Testis (tissue), 3 donors: ENCODE data around the gene DAPP1. TPM values are rescaled to one million over a fixed set of nuclear protein-coding genes. Genes with fewer than 3 reads are reported as not detected.
"Not testable (repeated sequence)": the region's sequence is repeated elsewhere in the genome, so short reads cannot be mapped to it uniquely, and the experiment has no call there.

Experiments used
- DNase-seq: peaks from one replicate; pipeline ENCODE4 v3.0.0-alpha.2; 2019
- H3K27ac ChIP-seq, 2 donors: fragments of 200-600 bp; sonication (generic); one replicate each; pipeline ENCODE4 v1.5.1; 2019
- H3K27me3 ChIP-seq: fragments of 200-600 bp; sonication (generic); one replicate; pipeline ENCODE4 v1.5.1; 2019
- H3K36me3 ChIP-seq: fragments of 200-600 bp; sonication (generic); one replicate; pipeline ENCODE4 v1.5.1; 2017; ENCODE audit warnings: low read depth; ENCODE audit errors: missing control alignments
- H3K4me1 ChIP-seq: fragments of 200-600 bp; sonication (generic); one replicate; pipeline ENCODE4 v1.5.1; 2019
- H3K4me3 ChIP-seq, 2 donors: fragments of 200-600 bp; sonication (generic); one replicate each; pipeline ENCODE4 v1.5.1; 2017 to 2019
- H3K9me3 ChIP-seq: fragments of 200-600 bp; sonication (generic); one replicate; pipeline ENCODE4 v1.5.1; 2017
- POLR2A ChIP-seq: fragments of 450-650 bp; IDR thresholded peaks from one replicate; pipeline ENCODE4 v1.6.1; 2017; ENCODE audit warnings: antibody characterized with exemption, mild to moderate bottlenecking, moderate library complexity
- WGBS, 2 donors: methylation state at CpG; one replicate each; pipeline ENCODE4 v1.1.5; 2018; 5-methylcytosine and 5-hydroxymethylcytosine counted together
- intact Hi-C: fragments of 100-400 bp; cut with DNase I; formaldehyde crosslinking; loops from one replicate; pipeline ENCODE4 v1.15.1; 2023; ENCODE audit warnings: low total_unique reads
- polyA plus RNA-seq: library from polyadenylated mRNA; stranded (reverse); fragments of 350-450 nt; fragmentation: Illumina TruSeq; extraction: RNeasy Lipid Tissue Mini Kit (QIAGEN cat#74804); gene quantifications from one replicate; pipeline ENCODE4 v1.2.3, GENCODE V29; 2014; ENCODE audit warnings: low read depth, low replicate concordance; ENCODE audit not compliant: insufficient read depth
- total RNA-seq, 2 donors: library from RNA; depleted of rRNA; stranded (reverse); fragments of >200 nt; gene quantifications; one replicate each; pipeline ENCODE4 v1.2.3, GENCODE V29; 2016
- TF ChIP-seq, protein P1 (sequence below), 3 experiments: fragments of 450-650 bp in 2 of 3; fragments of 200-600 bp in 1 of 3; sonication (generic) in 1 of 3; IDR thresholded peaks; one replicate each; pipeline ENCODE4 v1.5.1; 2016 to 2019; ENCODE audit warnings: antibody characterized with exemption in 3 of 3, mild to moderate bottlenecking in 2 of 3, moderate library complexity in 1 of 3

DAPP1 gene
- total and polyA plus RNA-seq, 3 donors from 2014 or later, result 0.50 to 2.4 (median 1.1) TPM

DNA sequence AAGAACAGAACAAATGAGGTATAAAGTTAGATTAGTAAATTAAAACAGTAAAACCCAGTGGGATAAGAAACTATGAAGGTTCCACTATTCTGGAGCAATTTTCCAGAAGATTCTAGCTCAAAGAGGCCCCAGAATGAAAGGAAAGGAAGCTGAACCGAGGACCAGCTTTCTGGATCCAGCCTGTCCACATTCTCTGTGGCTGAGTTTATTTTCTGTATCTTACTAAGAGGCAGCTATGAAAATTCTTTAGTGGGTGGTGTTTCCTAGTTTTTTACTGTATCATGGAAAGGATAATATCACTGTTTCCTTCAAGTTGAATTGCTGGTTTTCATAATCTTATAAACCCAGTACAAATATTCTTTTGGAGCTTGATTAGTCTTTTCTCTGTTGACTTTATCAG, 11.8 kb downstream of the DAPP1 start:
- Histone ChIP-seq H3K4me3 (no peak overlapping the region), H3K27ac (peak overlapping the region; percentile 10 to 12), H3K36me3 (no peaks in the 10 kb centered on the region), H3K27me3 (no peaks in the 10 kb centered on the region), H3K9me3 (no peaks in the 10 kb centered on the region), H3K4me1 (no peaks in the 10 kb centered on the region)
- intact Hi-C loops, result no loop called here
- no peak for DNase-seq
- TF ChIP-seq, protein P1, sequence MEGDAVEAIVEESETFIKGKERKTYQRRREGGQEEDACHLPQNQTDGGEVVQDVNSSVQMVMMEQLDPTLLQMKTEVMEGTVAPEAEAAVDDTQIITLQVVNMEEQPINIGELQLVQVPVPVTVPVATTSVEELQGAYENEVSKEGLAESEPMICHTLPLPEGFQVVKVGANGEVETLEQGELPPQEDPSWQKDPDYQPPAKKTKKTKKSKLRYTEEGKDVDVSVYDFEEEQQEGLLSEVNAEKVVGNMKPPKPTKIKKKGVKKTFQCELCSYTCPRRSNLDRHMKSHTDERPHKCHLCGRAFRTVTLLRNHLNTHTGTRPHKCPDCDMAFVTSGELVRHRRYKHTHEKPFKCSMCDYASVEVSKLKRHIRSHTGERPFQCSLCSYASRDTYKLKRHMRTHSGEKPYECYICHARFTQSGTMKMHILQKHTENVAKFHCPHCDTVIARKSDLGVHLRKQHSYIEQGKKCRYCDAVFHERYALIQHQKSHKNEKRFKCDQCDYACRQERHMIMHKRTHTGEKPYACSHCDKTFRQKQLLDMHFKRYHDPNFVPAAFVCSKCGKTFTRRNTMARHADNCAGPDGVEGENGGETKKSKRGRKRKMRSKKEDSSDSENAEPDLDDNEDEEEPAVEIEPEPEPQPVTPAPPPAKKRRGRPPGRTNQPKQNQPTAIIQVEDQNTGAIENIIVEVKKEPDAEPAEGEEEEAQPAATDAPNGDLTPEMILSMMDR (IDR thresholded peaks at IDR 0.05), result no peak
- TF ChIP-seq POLR2A, result no peak
- WGBS, 2 donors, result 51 to 63% methylated on average over 1 of the region's 1 CpG

GRCh38 chr4:99830051-99830450, 13.4 kb downstream of the DAPP1 start:
- intact Hi-C loops, H3K36me3 ChIP-seq, DNase-seq, H3K27me3 ChIP-seq, H3K4me3 ChIP-seq, H3K4me1 ChIP-seq, H3K9me3 ChIP-seq: not testable (repeated sequence)
- 66 to 77% methylated on average over 5 of the region's 5 CpGs for WGBS, 2 donors
- H3K27ac ChIP-seq, result peak overlapping the region in 1 of 2 donors; percentile 21

GRCh38 chr4:99832321-99832720, 15.7 kb downstream of the DAPP1 start:
- H3K27ac ChIP-seq, result no peak overlapping the region
- TF ChIP-seq, protein P1 (IDR thresholded peaks at IDR 0.05), result no peak
- TF ChIP-seq POLR2A, result no peak
- intact Hi-C loops, result no loop called here

GRCh38 chr4:99832758-99833157, 16.1 kb downstream of the DAPP1 start:
- TF ChIP-seq, protein P1 (IDR thresholded peaks at IDR 0.05), result no peak
- TF ChIP-seq POLR2A, result no peak
- WGBS, 2 donors, result 71 to 78% methylated on average over 3 of the region's 3 CpGs

More at GRCh38 chr4:99832321-99832720, 15.7 kb downstream of the DAPP1 start:
- Histone ChIP-seq H3K4me1 (no peaks in the 10 kb centered on the region), H3K27me3 (no peaks in the 10 kb centered on the region), H3K4me3 (no peak overlapping the region), H3K36me3 (no peaks in the 10 kb centered on the region), H3K9me3 (no peaks in the 10 kb centered on the region)
- DNase-seq, result no peak

GRCh38 chr4:99833756-99834155, 17.1 kb downstream of the DAPP1 start:
- whole genome bisulfite sequencing, 2 donors, result 81 to 88% methylated on average over 5 of the region's 5 CpGs
- Histone ChIP-seq H3K27ac (no peak overlapping the region), H3K9me3 (no peaks in the 10 kb centered on the region), H3K36me3 (no peaks in the 10 kb centered on the region), H3K27me3 (no peaks in the 10 kb centered on the region), H3K4me3 (no peak overlapping the region), H3K4me1 (no peaks in the 10 kb centered on the region)
- no peak for DNase-seq
- intact Hi-C loops, result no loop called here
- TF ChIP-seq POLR2A, result no peak
- TF ChIP-seq, protein P1 (IDR thresholded peaks at IDR 0.05), result no peak

More at GRCh38 chr4:99832758-99833157, 16.1 kb downstream of the DAPP1 start:
- Histone ChIP-seq H3K4me3 (no peak overlapping the region), H3K9me3 (no peaks in the 10 kb centered on the region), H3K36me3 (no peaks in the 10 kb centered on the region), H3K4me1 (no peaks in the 10 kb centered on the region), H3K27ac (no peak overlapping the region), H3K27me3 (no peaks in the 10 kb centered on the region)
- DNase-seq, result no peak
- intact Hi-C loops, result no loop called here
